Epithelial cell of proximal tubule (primary cell): Measurements from ENCODE around the gene TRAF2. TPM values are rescaled to one million over a fixed set of nuclear protein-coding genes. Genes with fewer than 3 reads are reported as not detected.

Source experiments
- DNase-seq: peaks from one replicate; pipeline ENCODE4 v3.0.0-alpha.2; 2011; ENCODE audit warnings: low read depth
- H3K4me3 ChIP-seq: 2 replicates; pipeline ENCODE4 v1.5.1; 2011; ENCODE audit warnings: low read depth, mild to moderate bottlenecking, low read length
- total RNA-seq: library from RNA; depleted of rRNA; stranded (reverse); fragments of >200 nt; gene quantifications from 2 replicates; pipeline ENCODE4 v1.2.3, GENCODE V29; 2015
- TF ChIP-seq, protein P1 (sequence below): conservative IDR thresholded peaks from 2 replicates; pipeline ENCODE4 v1.5.1; 2012; ENCODE audit warnings: low read depth, mild to moderate bottlenecking, low read length

Gene TRAF2
- total RNA-seq, 1 donor from 2014 or later, result 21.0 TPM

DNA sequence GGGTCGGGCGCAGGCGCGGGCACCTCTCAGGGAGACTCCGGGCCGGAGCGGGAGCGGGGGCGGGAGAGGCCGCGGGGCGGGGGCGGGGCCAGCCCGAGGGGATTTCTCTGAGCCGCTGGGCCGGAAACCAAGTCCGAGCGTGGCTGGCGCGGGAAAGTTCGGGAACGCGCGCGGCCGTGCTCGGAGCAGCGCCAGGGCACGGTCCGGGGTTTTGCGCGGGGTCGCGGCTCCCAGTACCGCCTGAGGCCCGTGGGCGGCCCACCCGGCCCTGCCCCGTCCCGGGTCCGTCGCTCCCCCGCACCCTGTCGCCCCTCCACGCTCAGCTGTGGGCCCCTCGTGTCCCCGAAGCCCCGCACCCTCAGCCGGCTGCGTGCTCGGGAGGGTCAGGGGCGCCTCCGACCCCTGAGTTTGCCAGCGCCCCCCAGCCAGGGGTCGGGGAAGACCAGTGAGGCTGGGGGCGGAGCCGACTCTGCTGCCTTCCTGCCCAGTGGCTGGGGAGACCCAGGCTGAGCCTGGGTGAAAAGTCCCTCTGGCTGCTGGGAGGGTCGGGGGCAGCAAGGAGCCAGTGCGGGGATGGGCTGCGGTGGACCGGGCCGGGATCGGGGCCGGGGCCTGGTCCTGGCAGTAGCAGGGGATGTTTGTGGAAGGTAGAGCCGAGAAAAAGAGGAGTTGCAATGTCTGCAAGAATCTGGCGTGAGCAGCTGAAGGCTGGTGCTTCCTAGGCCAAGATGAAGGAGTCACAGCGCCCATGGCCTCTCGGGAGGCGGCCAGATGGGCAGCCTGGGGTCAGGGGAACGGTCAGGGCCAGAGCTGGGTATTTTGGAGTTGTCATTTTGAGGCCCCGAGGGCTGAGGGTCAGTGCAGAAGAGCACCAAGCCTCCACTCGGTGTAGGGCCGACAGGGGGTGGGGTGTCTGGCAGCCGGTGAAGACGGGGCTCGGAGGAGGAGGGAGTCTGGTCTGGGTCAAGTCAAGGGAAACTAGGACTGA is 588 bp downstream of the TRAF2 start:
- TF ChIP-seq, protein P1, sequence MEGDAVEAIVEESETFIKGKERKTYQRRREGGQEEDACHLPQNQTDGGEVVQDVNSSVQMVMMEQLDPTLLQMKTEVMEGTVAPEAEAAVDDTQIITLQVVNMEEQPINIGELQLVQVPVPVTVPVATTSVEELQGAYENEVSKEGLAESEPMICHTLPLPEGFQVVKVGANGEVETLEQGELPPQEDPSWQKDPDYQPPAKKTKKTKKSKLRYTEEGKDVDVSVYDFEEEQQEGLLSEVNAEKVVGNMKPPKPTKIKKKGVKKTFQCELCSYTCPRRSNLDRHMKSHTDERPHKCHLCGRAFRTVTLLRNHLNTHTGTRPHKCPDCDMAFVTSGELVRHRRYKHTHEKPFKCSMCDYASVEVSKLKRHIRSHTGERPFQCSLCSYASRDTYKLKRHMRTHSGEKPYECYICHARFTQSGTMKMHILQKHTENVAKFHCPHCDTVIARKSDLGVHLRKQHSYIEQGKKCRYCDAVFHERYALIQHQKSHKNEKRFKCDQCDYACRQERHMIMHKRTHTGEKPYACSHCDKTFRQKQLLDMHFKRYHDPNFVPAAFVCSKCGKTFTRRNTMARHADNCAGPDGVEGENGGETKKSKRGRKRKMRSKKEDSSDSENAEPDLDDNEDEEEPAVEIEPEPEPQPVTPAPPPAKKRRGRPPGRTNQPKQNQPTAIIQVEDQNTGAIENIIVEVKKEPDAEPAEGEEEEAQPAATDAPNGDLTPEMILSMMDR, result no peak
- peak overlapping the region; percentile 93 for H3K4me3 ChIP-seq
- DNase-seq, result no peak

GRCh38 chr9:136888454-136888853 is 2.1 kb downstream of the TRAF2 start:
- no peak overlapping the region for H3K4me3 ChIP-seq
- DNase-seq, result no peak
- TF ChIP-seq, protein P1, result no peak

GRCh38 chr9:136889858-136890257 is 3.5 kb downstream of the TRAF2 start:
- TF ChIP-seq, protein P1, result no peak
- DNase-seq, result no peak
- H3K4me3 ChIP-seq, result no peak overlapping the region

GRCh38 chr9:136890661-136891060 is 4.3 kb downstream of the TRAF2 start:
- H3K4me3 ChIP-seq, result no peak overlapping the region
- no peak for DNase-seq
- TF ChIP-seq, protein P1, result no peak

- DNase-seq, result no peak
- H3K4me3 ChIP-seq, result no peak overlapping the region
- TF ChIP-seq, protein P1, result no peak
Measured at GRCh38 chr9:136896027-136896426, 9.7 kb downstream of the TRAF2 start.

- TF ChIP-seq, protein P1, result no peak
- no peak overlapping the region for H3K4me3 ChIP-seq
- DNase-seq, result no peak
Measured at GRCh38 chr9:136898483-136899100, 12.3 kb downstream of the TRAF2 start.

DNA sequence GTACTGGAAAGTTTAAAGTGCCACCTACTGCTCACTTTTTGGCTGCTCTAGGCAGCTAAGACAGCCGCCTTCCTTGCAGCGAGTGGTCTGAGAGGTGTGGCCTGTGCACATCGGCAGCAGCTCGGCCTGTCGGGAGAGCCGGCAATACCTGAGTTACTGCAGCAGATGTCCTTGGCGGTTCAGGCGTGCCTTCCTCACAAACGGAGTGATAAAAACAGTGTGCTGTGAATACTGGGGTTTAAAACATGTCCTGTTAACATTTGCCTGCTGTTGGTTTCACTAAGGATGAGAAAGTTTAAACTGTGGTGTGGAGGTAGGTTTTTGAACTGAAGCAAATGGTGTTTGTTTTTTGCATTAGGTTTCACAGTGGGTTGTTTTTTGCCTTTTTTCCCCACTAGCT is 12.9 kb downstream of the TRAF2 start:
- no peak for DNase-seq
- TF ChIP-seq, protein P1, result no peak
- no peak overlapping the region for H3K4me3 ChIP-seq
